ENCODE results near the gene AGAP1. TPM values are rescaled to one million over a fixed set of nuclear protein-coding genes. Genes with fewer than 3 reads are reported as not detected.

AGAP1 gene
- total and polyA plus RNA-seq, 2 donors = 1.7 to 3.0 TPM

DNA sequence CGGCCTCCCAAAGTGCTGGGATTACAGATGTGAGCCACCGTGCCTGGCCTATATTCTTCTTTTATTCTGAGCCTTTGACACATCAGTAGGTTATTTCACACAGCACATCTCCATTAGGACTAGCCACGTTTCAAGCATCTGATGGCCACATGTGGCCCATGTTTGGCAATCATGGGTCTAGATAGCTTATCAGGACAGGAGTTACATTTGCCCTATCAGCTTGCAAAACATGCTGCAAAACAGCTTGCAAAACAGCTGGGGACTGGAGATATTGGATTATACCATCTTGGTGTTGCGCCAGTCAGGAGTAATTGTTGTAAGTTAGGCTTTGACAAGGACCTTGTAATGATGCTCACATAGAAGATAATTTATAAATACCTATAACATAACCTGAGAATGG, 579.4 kb downstream of the AGAP1 start:
- Histone ChIP-seq H3K9me3 (ENCODE audit: control insufficient read depth in 2 of 2, insufficient read depth in 1 of 2, low read length in 1 of 2) (no peaks in the 10 kb centered on the region), H3K27me3 (ENCODE audit: control insufficient read depth in 2 of 2, insufficient read depth in 1 of 2, low read length in 1 of 2) (no peaks in the 10 kb centered on the region), H3K4me3 (ENCODE audit: low read length in 2 of 2) (no peak overlapping the region), H3K27ac (ENCODE audit: low read depth in 1 of 2, low read length in 1 of 2) (no peak overlapping the region), H3K4me1 (ENCODE audit: control insufficient read depth in 2 of 2, insufficient read depth in 2 of 2, low read length in 2 of 2) (no peaks in the 10 kb centered on the region), H3K36me3 (ENCODE audit: control insufficient read depth in 2 of 2, insufficient read depth in 2 of 2, low read length in 1 of 2) (no peaks in the 10 kb centered on the region)
- WGBS = 92% methylated on average over 4 of the region's 4 CpGs
- no peak for DNase-seq (ENCODE audit: low read depth in 6 of 9, low spot score in 9 of 9)

DNA sequence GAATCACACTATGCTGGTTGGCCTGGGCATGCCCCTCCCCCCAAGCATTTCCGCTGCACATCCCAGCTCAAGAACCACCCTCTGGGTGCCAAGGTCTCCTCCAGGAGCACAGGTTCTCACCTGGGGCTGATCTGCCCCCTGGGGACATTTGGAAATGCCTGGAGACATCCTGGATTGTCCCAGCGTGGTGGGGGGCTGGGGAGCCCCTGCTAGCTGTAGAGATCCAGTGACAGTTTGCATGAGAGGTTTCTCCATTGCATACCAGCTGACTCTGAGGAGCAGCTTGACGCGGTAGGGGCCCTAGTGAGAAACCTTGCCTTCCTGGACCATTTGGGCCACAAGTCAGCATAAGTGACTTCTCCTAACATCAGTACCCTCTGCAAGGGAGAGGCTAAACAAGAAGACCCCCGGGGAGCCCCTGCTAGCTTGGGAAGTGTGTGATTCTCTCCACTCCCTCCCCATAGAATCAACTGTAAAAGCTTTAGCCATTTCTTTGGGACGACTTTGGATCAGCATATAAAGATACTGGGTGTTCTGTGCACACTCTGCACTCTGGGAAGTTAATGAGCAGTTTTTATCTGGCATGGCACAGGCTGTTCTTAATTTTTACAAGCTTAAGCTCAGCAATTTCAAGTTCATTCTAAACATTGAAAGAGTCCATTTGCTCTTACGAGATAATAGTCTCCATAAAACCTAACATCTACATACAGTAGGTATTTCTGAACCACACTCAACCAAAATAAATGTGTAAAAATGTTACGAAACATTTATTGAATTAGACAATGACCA, 580.2 kb downstream of the AGAP1 start:
- no peak for DNase-seq (ENCODE audit: low read depth in 6 of 9, low spot score in 9 of 9)
- no peaks in the 10 kb centered on the region for H3K27me3 ChIP-seq (ENCODE audit: control insufficient read depth in 2 of 2, insufficient read depth in 1 of 2, low read length in 1 of 2)
- no peak overlapping the region for H3K27ac ChIP-seq (ENCODE audit: low read depth in 1 of 2, low read length in 1 of 2)
- no peaks in the 10 kb centered on the region for H3K9me3 ChIP-seq (ENCODE audit: control insufficient read depth in 2 of 2, insufficient read depth in 1 of 2, low read length in 1 of 2)
- H3K36me3 ChIP-seq (ENCODE audit: control insufficient read depth in 2 of 2, insufficient read depth in 2 of 2, low read length in 1 of 2) = no peaks in the 10 kb centered on the region
- WGBS = 78% methylated on average over 8 of the region's 8 CpGs
- H3K4me1 ChIP-seq (ENCODE audit: control insufficient read depth in 2 of 2, insufficient read depth in 2 of 2, low read length in 2 of 2) = no peaks in the 10 kb centered on the region
- H3K4me3 ChIP-seq (ENCODE audit: low read length in 2 of 2) = no peak overlapping the region

DNA sequence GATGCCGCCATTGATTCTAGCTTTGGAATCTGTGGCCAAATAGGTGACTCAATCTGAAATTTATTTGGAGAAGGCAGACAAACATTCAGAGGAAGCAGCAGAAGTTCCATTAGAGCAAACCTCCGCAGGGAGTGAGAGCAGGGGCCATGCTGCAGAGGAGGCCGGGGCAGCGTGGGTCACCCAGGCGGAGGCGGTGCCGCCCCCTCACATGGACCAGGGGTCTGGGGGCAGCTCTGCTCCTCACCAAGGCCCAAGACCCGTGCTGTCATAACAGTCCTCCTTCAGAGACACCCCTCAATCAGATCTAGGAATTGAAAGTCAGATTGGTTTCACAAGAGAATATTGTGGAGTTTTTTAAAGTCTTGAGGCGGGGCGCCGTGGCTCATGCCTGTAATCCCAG, 582.0 kb downstream of the AGAP1 start:
- WGBS = 96% methylated on average over 11 of the region's 11 CpGs
- no peak overlapping the region for H3K27ac ChIP-seq (ENCODE audit: low read depth in 1 of 2, low read length in 1 of 2)
- no peak for DNase-seq (ENCODE audit: low read depth in 6 of 9, low spot score in 9 of 9)
- no peaks in the 10 kb centered on the region for H3K4me1 ChIP-seq (ENCODE audit: control insufficient read depth in 2 of 2, insufficient read depth in 2 of 2, low read length in 2 of 2)
- H3K4me3 ChIP-seq (ENCODE audit: low read length in 2 of 2) = no peak overlapping the region
- no peaks in the 10 kb centered on the region for H3K36me3 ChIP-seq (ENCODE audit: control insufficient read depth in 2 of 2, insufficient read depth in 2 of 2, low read length in 1 of 2)
- no peaks in the 10 kb centered on the region for H3K9me3 ChIP-seq (ENCODE audit: control insufficient read depth in 2 of 2, insufficient read depth in 1 of 2, low read length in 1 of 2)
- no peaks in the 10 kb centered on the region for H3K27me3 ChIP-seq (ENCODE audit: control insufficient read depth in 2 of 2, insufficient read depth in 1 of 2, low read length in 1 of 2)

DNA sequence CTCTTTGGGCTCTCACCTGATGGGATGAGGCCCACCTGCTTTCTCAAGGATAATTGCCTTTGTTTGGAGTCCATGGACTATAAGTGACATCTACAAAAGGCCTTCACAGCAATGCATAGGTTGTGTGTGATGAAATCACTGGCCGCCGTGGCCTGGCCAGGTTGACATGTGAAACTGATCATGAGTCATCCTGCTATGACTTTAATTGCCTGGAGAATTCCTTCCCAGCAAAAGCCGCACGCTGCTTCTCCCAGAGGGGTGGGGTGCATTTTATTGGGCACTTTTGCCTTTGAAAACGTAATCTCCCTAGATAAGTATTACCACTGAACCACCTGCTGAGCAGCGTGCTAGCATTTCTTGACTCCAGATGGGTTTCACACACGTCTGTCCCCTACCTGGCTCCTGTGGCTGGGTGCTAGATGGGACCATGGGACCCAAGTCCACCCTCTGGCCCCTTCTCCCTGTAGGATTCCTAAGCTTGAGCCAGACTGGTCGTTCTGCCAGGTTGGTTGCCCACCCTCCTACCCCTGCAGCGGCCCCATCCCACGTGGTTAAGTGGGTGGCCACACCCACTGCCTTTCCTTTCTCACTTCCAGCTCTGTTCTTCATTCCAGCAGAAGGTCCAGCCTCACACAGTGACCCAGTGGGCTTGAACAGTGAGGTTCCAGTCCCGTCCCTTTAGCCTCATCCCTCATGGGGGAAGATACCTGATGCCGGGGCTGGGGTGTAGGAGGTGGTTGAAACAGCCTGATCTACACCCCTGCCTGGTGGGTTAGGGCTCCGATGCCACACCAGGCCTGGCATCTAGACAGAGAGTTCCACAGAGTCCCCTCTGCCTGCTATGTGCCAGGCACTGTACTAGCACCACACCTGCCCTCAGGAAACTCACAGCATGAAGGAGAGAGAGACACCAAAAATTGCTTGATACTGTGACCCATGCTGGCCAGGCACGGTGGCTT, 584.7 kb downstream of the AGAP1 start:
- no peak for DNase-seq (ENCODE audit: low read depth in 6 of 9, low spot score in 9 of 9)
- Histone ChIP-seq H3K27ac (ENCODE audit: low read depth in 1 of 2, low read length in 1 of 2) (no peak overlapping the region), H3K4me1 (ENCODE audit: control insufficient read depth in 2 of 2, insufficient read depth in 2 of 2, low read length in 2 of 2) (no peaks in the 10 kb centered on the region), H3K9me3 (ENCODE audit: control insufficient read depth in 2 of 2, insufficient read depth in 1 of 2, low read length in 1 of 2) (no peaks in the 10 kb centered on the region), H3K27me3 (ENCODE audit: control insufficient read depth in 2 of 2, insufficient read depth in 1 of 2, low read length in 1 of 2) (no peaks in the 10 kb centered on the region), H3K36me3 (ENCODE audit: control insufficient read depth in 2 of 2, insufficient read depth in 2 of 2, low read length in 1 of 2) (no peaks in the 10 kb centered on the region), H3K4me3 (ENCODE audit: low read length in 2 of 2) (no peak overlapping the region)
- 88% methylated on average over 14 of the region's 14 CpGs for WGBS

DNA sequence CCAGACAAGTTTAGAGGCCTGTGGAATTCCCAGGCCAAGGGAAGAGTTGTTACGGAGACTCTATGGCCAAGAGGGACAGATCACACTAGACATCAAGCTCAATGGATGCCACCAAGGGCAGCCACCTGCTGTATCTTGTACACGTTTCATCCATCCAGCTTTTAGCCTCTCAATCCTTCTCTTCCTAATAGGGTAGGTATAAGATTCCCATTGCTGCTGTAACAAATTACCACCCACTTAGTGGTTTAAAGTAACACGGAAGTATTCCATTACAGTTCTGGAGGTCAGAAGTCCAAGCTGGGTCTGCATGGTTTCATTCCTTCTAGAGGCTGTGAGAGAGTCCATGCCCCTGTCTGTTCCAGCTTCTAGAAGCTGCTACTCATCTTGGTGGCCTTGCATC, 586.6 kb downstream of the AGAP1 start:
- whole genome bisulfite sequencing = 94% methylated on average over 3 of the region's 3 CpGs
- no peaks in the 10 kb centered on the region for H3K36me3 ChIP-seq (ENCODE audit: control insufficient read depth in 2 of 2, insufficient read depth in 2 of 2, low read length in 1 of 2)
- no peaks in the 10 kb centered on the region for H3K4me1 ChIP-seq (ENCODE audit: control insufficient read depth in 2 of 2, insufficient read depth in 2 of 2, low read length in 2 of 2)
- no peaks in the 10 kb centered on the region for H3K9me3 ChIP-seq (ENCODE audit: control insufficient read depth in 2 of 2, insufficient read depth in 1 of 2, low read length in 1 of 2)
- H3K4me3 ChIP-seq (ENCODE audit: low read length in 2 of 2) = no peak overlapping the region
- H3K27me3 ChIP-seq (ENCODE audit: control insufficient read depth in 2 of 2, insufficient read depth in 1 of 2, low read length in 1 of 2) = no peaks in the 10 kb centered on the region
- no peak overlapping the region for H3K27ac ChIP-seq (ENCODE audit: low read depth in 1 of 2, low read length in 1 of 2)
- no peak for DNase-seq (ENCODE audit: low read depth in 6 of 9, low spot score in 9 of 9)

DNA sequence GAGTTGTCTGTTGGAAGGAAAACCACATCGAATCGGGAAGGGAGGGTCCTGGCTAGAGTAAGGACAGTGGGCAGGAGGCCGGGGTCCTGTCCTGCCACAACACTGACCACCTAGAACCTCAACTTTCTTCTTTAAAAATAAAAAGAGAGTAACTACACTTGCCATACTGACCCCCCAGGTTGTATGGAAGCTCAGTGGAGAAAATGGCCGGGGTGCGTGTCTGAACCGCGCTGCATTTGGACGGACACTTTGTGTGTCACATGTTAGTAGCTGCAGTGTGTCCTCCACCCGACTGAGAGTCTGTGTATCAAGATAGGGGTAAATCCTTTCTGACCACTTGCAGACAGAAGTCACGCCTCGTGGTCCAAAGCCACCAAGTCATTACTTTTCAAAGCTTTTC, 587.3 kb downstream of the AGAP1 start:
- 94% methylated on average over 11 of the region's 11 CpGs for WGBS
- no peaks in the 10 kb centered on the region for H3K36me3 ChIP-seq (ENCODE audit: control insufficient read depth in 2 of 2, insufficient read depth in 2 of 2, low read length in 1 of 2)
- H3K4me3 ChIP-seq (ENCODE audit: low read length in 2 of 2) = no peak overlapping the region
- peaks cover 0 to 2% of the 10 kb centered on the region in 2 donors for H3K27me3 ChIP-seq (ENCODE audit: control insufficient read depth in 2 of 2, insufficient read depth in 1 of 2, low read length in 1 of 2)
- no peak for DNase-seq (ENCODE audit: low read depth in 6 of 9, low spot score in 9 of 9)
- no peak overlapping the region for H3K27ac ChIP-seq (ENCODE audit: low read depth in 1 of 2, low read length in 1 of 2)
- no peaks in the 10 kb centered on the region for H3K4me1 ChIP-seq (ENCODE audit: control insufficient read depth in 2 of 2, insufficient read depth in 2 of 2, low read length in 2 of 2)
- no peaks in the 10 kb centered on the region for H3K9me3 ChIP-seq (ENCODE audit: control insufficient read depth in 2 of 2, insufficient read depth in 1 of 2, low read length in 1 of 2)

DNA sequence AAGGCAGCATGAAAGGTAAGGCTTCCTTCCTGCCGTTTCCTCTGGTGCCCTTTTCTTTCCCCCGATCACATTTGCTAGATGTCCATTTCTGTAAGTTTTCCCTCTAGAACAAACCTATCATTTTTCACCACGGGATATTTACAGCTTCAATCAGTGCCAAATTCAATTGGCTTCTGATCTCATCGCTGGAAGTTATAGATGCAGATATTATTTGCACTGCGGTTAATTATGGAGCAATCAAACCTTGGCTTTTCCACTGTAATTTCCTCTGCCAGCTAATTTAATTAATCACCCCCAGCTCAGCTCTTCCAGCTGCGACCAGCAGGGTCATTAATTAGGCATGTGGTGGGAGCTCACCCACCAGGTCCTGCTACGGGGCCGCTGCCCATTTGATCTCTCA, 588.2 kb downstream of the AGAP1 start:
- Histone ChIP-seq H3K36me3 (ENCODE audit: control insufficient read depth in 2 of 2, insufficient read depth in 2 of 2, low read length in 1 of 2) (no peaks in the 10 kb centered on the region), H3K4me1 (ENCODE audit: control insufficient read depth in 2 of 2, insufficient read depth in 2 of 2, low read length in 2 of 2) (no peaks in the 10 kb centered on the region), H3K4me3 (ENCODE audit: low read length in 2 of 2) (no peak overlapping the region), H3K27me3 (ENCODE audit: control insufficient read depth in 2 of 2, insufficient read depth in 1 of 2, low read length in 1 of 2) (peaks cover 0 to 2% of the 10 kb centered on the region in 2 donors), H3K27ac (ENCODE audit: low read depth in 1 of 2, low read length in 1 of 2) (no peak overlapping the region), H3K9me3 (ENCODE audit: control insufficient read depth in 2 of 2, insufficient read depth in 1 of 2, low read length in 1 of 2) (no peaks in the 10 kb centered on the region)
- WGBS = 86% methylated on average over 8 of the region's 8 CpGs
- no peak for DNase-seq (ENCODE audit: low read depth in 6 of 9, low spot score in 9 of 9)

DNA sequence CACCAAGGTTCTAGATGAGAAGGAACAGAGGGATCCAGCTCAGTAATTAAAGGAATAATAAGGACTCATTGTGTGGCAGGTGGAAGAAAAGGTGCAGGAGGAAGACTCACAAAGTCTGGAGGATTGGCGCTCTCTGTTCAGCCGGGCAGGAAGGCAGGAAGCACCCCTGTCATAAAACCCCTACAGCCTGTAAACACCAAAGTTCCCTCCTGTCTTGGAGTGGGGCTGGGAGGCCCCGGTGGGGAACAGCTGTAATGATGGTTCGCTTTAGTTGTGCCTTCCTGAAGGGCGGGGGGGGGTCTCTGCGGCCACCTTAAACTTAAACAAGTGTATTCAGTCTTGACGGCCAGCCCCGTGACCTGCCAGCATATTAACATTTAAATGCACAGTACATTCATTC, 590.1 kb downstream of the AGAP1 start:
- Histone ChIP-seq H3K27ac (ENCODE audit: low read depth in 1 of 2, low read length in 1 of 2) (no peak overlapping the region), H3K4me1 (ENCODE audit: control insufficient read depth in 2 of 2, insufficient read depth in 2 of 2, low read length in 2 of 2) (no peaks in the 10 kb centered on the region), H3K36me3 (ENCODE audit: control insufficient read depth in 2 of 2, insufficient read depth in 2 of 2, low read length in 1 of 2) (no peaks in the 10 kb centered on the region), H3K27me3 (ENCODE audit: control insufficient read depth in 2 of 2, insufficient read depth in 1 of 2, low read length in 1 of 2) (peaks cover 0 to 2% of the 10 kb centered on the region in 2 donors), H3K9me3 (ENCODE audit: control insufficient read depth in 2 of 2, insufficient read depth in 1 of 2, low read length in 1 of 2) (no peaks in the 10 kb centered on the region), H3K4me3 (ENCODE audit: low read length in 2 of 2) (no peak overlapping the region)
- DNase-seq (ENCODE audit: low read depth in 6 of 9, low spot score in 9 of 9) = no peak
- 31% methylated on average over 8 of the region's 8 CpGs for WGBS

DNA sequence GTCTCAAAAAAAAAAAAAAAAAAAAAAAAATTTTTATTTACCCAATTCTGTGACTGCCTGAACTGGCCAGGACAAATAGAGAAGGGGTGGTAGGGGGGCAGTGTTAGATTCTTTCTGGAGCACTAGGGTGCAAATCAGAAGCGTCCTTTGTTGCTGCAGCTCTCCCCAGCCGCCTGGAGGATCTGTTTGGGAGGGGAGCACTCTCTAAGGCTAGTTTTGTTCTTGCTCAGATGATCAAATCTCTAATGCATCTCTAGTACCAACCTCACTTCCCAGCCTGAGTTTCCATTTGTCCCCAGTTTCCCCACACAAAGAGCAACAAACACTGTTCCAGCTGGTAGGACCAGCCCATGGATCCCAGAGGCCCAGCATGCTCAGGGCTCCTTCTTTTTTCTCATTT, 591.4 kb downstream of the AGAP1 start:
- H3K4me1 ChIP-seq (ENCODE audit: control insufficient read depth in 2 of 2, insufficient read depth in 2 of 2, low read length in 2 of 2) = no peaks in the 10 kb centered on the region
- DNase-seq (ENCODE audit: low read depth in 6 of 9, low spot score in 9 of 9) = no peak
- no peaks in the 10 kb centered on the region for H3K36me3 ChIP-seq (ENCODE audit: control insufficient read depth in 2 of 2, insufficient read depth in 2 of 2, low read length in 1 of 2)
- H3K27ac ChIP-seq (ENCODE audit: low read depth in 1 of 2, low read length in 1 of 2) = no peak overlapping the region
- no peak overlapping the region for H3K4me3 ChIP-seq (ENCODE audit: low read length in 2 of 2)
- 99% methylated on average over 2 of the region's 2 CpGs for WGBS
- no peaks in the 10 kb centered on the region for H3K9me3 ChIP-seq (ENCODE audit: control insufficient read depth in 2 of 2, insufficient read depth in 1 of 2, low read length in 1 of 2)
- H3K27me3 ChIP-seq (ENCODE audit: control insufficient read depth in 2 of 2, insufficient read depth in 1 of 2, low read length in 1 of 2) = peaks cover 0 to 2% of the 10 kb centered on the region in 2 donors
